NB4 (cell line): ENCODE data around the gene CDC42BPG.

Experiments
- CTCF ChIP-seq: IDR thresholded peaks from one replicate; pipeline ENCODE4 v1.5.1; 2012; ENCODE audit warnings: low read depth, low read length
- MAX ChIP-seq: IDR thresholded peaks from 2 replicates; pipeline ENCODE4 v1.6.1; 2011; ENCODE audit warnings: low read depth, low read length
- MYC ChIP-seq: IDR thresholded peaks from 2 replicates; pipeline ENCODE4 v1.6.1; 2011; ENCODE audit warnings: low read depth, low read length
- POLR2A ChIP-seq: IDR thresholded peaks from 2 replicates; pipeline ENCODE4 v1.6.1; 2011; ENCODE audit warnings: mild to moderate bottlenecking; ENCODE audit not compliant: insufficient read length; ENCODE audit errors: extremely low read depth

GRCh38 chr11:64778223-64778472, 66.3 kb downstream of the CDC42BPG start:
- TF ChIP-seq POLR2A (no peak), CTCF (no peak), MAX (no peak), MYC (no peak)
